ENCODE measurements around the gene AP5B1.

The AP5B1 gene

GRCh38 chr11:65798882-65799281, 18.1 kb upstream of the AP5B1 start:
- DNase-seq = no peak

- DNase-seq = no peak
Measured at GRCh38 chr11:65797711-65798110, 16.9 kb upstream of the AP5B1 start.

GRCh38 chr11:65796726-65797601, 16.2 kb upstream of the AP5B1 start:
- no peak for DNase-seq

- no peak for DNase-seq
Measured at GRCh38 chr11:65794570-65795510, 14.1 kb upstream of the AP5B1 start.

- peak; percentile 10 for DNase-seq
Measured at GRCh38 chr11:65793625-65794400, 13.0 kb upstream of the AP5B1 start.

GRCh38 chr11:65793144-65793581, 12.4 kb upstream of the AP5B1 start:
- DNase-seq = peak; percentile 34

- no peak for DNase-seq
Measured at GRCh38 chr11:65792456-65792855, 11.7 kb upstream of the AP5B1 start.

GRCh38 chr11:65791719-65792213, 11.0 kb upstream of the AP5B1 start:
- peak; percentile 49 for DNase-seq

- DNase-seq = no peak
Measured at GRCh38 chr11:65790902-65791650, 10.3 kb upstream of the AP5B1 start.

- DNase-seq = no peak
Measured at GRCh38 chr11:65790104-65790901, 9.5 kb upstream of the AP5B1 start.

- DNase-seq = no peak
Measured at GRCh38 chr11:65789230-65790103, 8.7 kb upstream of the AP5B1 start.

GRCh38 chr11:65788821-65789220, 8.0 kb upstream of the AP5B1 start:
- no peak for DNase-seq

GRCh38 chr11:65787649-65788622, 7.2 kb upstream of the AP5B1 start:
- DNase-seq = no peak

GRCh38 chr11:65786786-65787636, 6.2 kb upstream of the AP5B1 start, which contains the start of gene OVOL1:
Gene OVOL1, plus strand, starts transcription at chr11:65787063. Its CDS starts 311 bp downstream, at chr11:65787374.
- DNase-seq = peak; percentile 58

- DNase-seq = no peak
Measured at GRCh38 chr11:65786008-65786785, 5.4 kb upstream of the AP5B1 start.

GRCh38 chr11:65785319-65786007, 4.7 kb upstream of the AP5B1 start:
- DNase-seq = no peak

Data from NCI-H774 (cell line).